H1 (cell line): ENCODE measurements around the gene ADGRG1. TPM values are rescaled to one million over a fixed set of nuclear protein-coding genes. Genes with fewer than 3 reads are reported as not detected.

Source experiments
- CTCF ChIA-PET: fragments of 300-600 bp; sonication (Branson Sonifier 250); formaldehyde crosslinking; loops from one replicate; lab custom pipeline; 2021; ENCODE audit not compliant: partially characterized antibody; lab: Charles Lee
- POLR2A ChIA-PET: fragments of 300-600 bp; sonication (Branson Sonifier 250); formaldehyde crosslinking; loops from one replicate; lab custom pipeline; 2021; ENCODE audit warnings: inconsistent platforms; ENCODE audit not compliant: partially characterized antibody; lab: Charles Lee
- DNase-seq, 2 experiments: peaks; one replicate each; pipeline versions ENCODE4 v3.0.0 to v3.0.0-alpha.2; 2010 to 2022; ENCODE audit warnings: low spot score in 2 of 2, low read depth in 1 of 2, mixed read lengths in 1 of 2
- FAIRE-seq: peaks from 2 replicates; lab custom pipeline; 2011; peaks lifted over from hg19 to GRCh38; lab: Jason Lieb, UNC
- H2AFZ ChIP-seq: 2 replicates; pipeline ENCODE4 v1.8.1; 2012; ENCODE audit warnings: low read length, inconsistent platforms
- H2AK5ac ChIP-seq: 2 replicates; pipeline ENCODE4 v1.6.1; 2013; ENCODE audit warnings: low read depth, low read length
- H2BK120ac ChIP-seq: replicated peaks from 2 replicates; pipeline ENCODE3; 2013; ENCODE audit warnings: low read depth, low read length, inconsistent platforms
- H2BK12ac ChIP-seq: 2 replicates; pipeline ENCODE4 v1.6.1; 2013; ENCODE audit warnings: low read depth, low read length
- H2BK15ac ChIP-seq: 2 replicates; pipeline ENCODE4 v1.6.1; 2013; ENCODE audit warnings: low read length
- H2BK20ac ChIP-seq: 2 replicates; pipeline ENCODE4 v1.6.1; 2013; ENCODE audit warnings: low read length
- H2BK5ac ChIP-seq: 2 replicates; pipeline ENCODE4 v1.6.1; 2013; ENCODE audit warnings: low read depth, low read length
- H3K14ac ChIP-seq: 2 replicates; pipeline ENCODE4 v1.6.1; 2013; ENCODE audit warnings: inconsistent platforms; ENCODE audit not compliant: insufficient read length
- H3K18ac ChIP-seq: 2 replicates; pipeline ENCODE4 v1.6.1; 2013; ENCODE audit warnings: low read length; ENCODE audit errors: extremely low read depth
- H3K23ac ChIP-seq: 2 replicates; pipeline ENCODE4 v1.6.1; 2013; ENCODE audit warnings: inconsistent platforms; ENCODE audit not compliant: insufficient read length
- H3K23me2 ChIP-seq: 2 replicates; pipeline ENCODE4 v1.6.1; 2013; ENCODE audit warnings: low read depth, low read length
- H3K27ac ChIP-seq: 2 replicates; pipeline ENCODE4 v1.6.1; 2011; ENCODE audit warnings: low read depth, low read length, inconsistent platforms
- H3K27me3 ChIP-seq, 4 experiments: replicated peaks in 1 of 4; 1 replicate in 1 of 4; 2 replicates in 3 of 4; pipeline versions ENCODE4 v1.6.1 to v1.8.1; 2011 to 2013; ENCODE audit warnings: low read length in 3 of 4, mild to moderate bottlenecking in 3 of 4, inconsistent platforms in 2 of 4, mixed read lengths in 2 of 4, moderate library complexity in 1 of 4; ENCODE audit not compliant: control insufficient read depth in 3 of 4, insufficient read depth in 3 of 4; ENCODE audit errors: extremely low read depth in 1 of 4
- H3K36me3 ChIP-seq, 4 experiments: 2 replicates each; pipeline versions ENCODE4 v1.6.1 to v1.8.1; 2011 to 2013; ENCODE audit warnings: mild to moderate bottlenecking in 4 of 4, low read length in 3 of 4, moderate library complexity in 2 of 4, control low read depth in 1 of 4, inconsistent platforms in 1 of 4; ENCODE audit not compliant: insufficient read depth in 4 of 4, control insufficient read depth in 2 of 4
- H3K4ac ChIP-seq: replicated peaks from 2 replicates; pipeline ENCODE3; 2013; ENCODE audit warnings: low read length, low read depth, mixed read lengths, inconsistent platforms; ENCODE audit not compliant: insufficient read length
- H3K4me1 ChIP-seq, 4 experiments: replicated peaks in 1 of 4; 1 replicate in 1 of 4; 2 replicates in 3 of 4; pipeline versions ENCODE4 v1.6.1 to v1.8.1; 2011 to 2013; ENCODE audit warnings: low read length in 3 of 4, inconsistent platforms in 2 of 4, mixed read lengths in 1 of 4; ENCODE audit not compliant: insufficient read depth in 4 of 4, control insufficient read depth in 3 of 4
- H3K4me2 ChIP-seq, 2 experiments: 2 replicates each; pipeline versions ENCODE4 v1.6.1 to v1.8.1; 2011 to 2013; ENCODE audit warnings: low read depth in 2 of 2, low read length in 2 of 2, control low read depth in 1 of 2, inconsistent platforms in 1 of 2, mild to moderate bottlenecking in 1 of 2; ENCODE audit not compliant: insufficient read depth in 1 of 2
- H3K4me3 ChIP-seq, 4 experiments: fragments of 200-600, 300-600 bp in 1 of 4; sonication (generic), shearing (Covaris generic), sonication (Bioruptor Twin) in 1 of 4; 2 replicates each; pipeline versions ENCODE4 v1.5.1 to v1.8.1; 2011 to 2016; ENCODE audit warnings: low read length in 4 of 4, low read depth in 3 of 4, control low read depth in 2 of 4, inconsistent platforms in 2 of 4, mild to moderate bottlenecking in 2 of 4, mixed read lengths in 1 of 4, moderate library complexity in 1 of 4; ENCODE audit not compliant: insufficient read depth in 2 of 4; ENCODE audit errors: extremely low read depth in 1 of 4
- H3K56ac ChIP-seq: replicated peaks from 2 replicates; pipeline ENCODE3; 2013; ENCODE audit warnings: low read depth, mild to moderate bottlenecking, mixed read lengths, low read length, inconsistent platforms; ENCODE audit not compliant: insufficient read length
- H3K79me1 ChIP-seq: 2 replicates; pipeline ENCODE4 v1.6.1; 2013; ENCODE audit warnings: low read depth, low read length, control low read depth
- H3K79me2 ChIP-seq, 2 experiments: 2 replicates each; pipeline versions ENCODE4 v1.6.1 to v1.8.1; 2012 to 2013; ENCODE audit warnings: low read length in 2 of 2, mild to moderate bottlenecking in 2 of 2, inconsistent platforms in 1 of 2; ENCODE audit not compliant: insufficient read depth in 2 of 2, control insufficient read depth in 1 of 2
- H3K9ac ChIP-seq, 4 experiments: replicated peaks in 1 of 4; 1 replicate in 1 of 4; 2 replicates in 3 of 4; pipeline versions ENCODE4 v1.6.1 to v1.8.1; 2011 to 2013; ENCODE audit warnings: low read depth in 3 of 4, low read length in 3 of 4, control low read depth in 2 of 4, mild to moderate bottlenecking in 2 of 4, moderate library complexity in 2 of 4, inconsistent platforms in 1 of 4; ENCODE audit errors: extremely low read depth in 1 of 4
- H3K9me3 ChIP-seq, 2 experiments: 2 replicates each; pipeline versions ENCODE4 v1.6.1 to v1.8.1; 2012 to 2013; ENCODE audit warnings: mild to moderate bottlenecking in 2 of 2, moderate library complexity in 2 of 2, control low read depth in 1 of 2, inconsistent platforms in 1 of 2, low read depth in 1 of 2, low read length in 1 of 2, mixed read lengths in 1 of 2; ENCODE audit not compliant: insufficient read depth in 2 of 2
- H4K20me1 ChIP-seq, 2 experiments: replicated peaks in 1 of 2; 2 replicates each; pipeline versions ENCODE3 to v1.8.1; 2011 to 2013; ENCODE audit warnings: inconsistent platforms in 2 of 2, low read length in 2 of 2, mild to moderate bottlenecking in 1 of 2; ENCODE audit not compliant: insufficient read depth in 2 of 2, control insufficient read depth in 1 of 2
- H4K5ac ChIP-seq: 2 replicates; pipeline ENCODE4 v1.6.1; 2013; ENCODE audit warnings: low read length, low read depth, mixed read lengths, inconsistent platforms; ENCODE audit not compliant: insufficient read length
- H4K8ac ChIP-seq: 2 replicates; pipeline ENCODE4 v1.8.0; 2013; ENCODE audit warnings: mild to moderate bottlenecking, moderate library complexity, low read length, inconsistent platforms; ENCODE audit not compliant: insufficient read depth; ENCODE audit errors: extremely low read depth
- H4K91ac ChIP-seq: replicated peaks from 2 replicates; pipeline ENCODE3; 2013; ENCODE audit warnings: low read length, mixed read lengths, inconsistent platforms; ENCODE audit not compliant: insufficient read length
- CBX5 ChIP-seq: fragments of 300-800, 300-1000 bp; sonication (generic); IDR thresholded peaks from 2 replicates; pipeline ENCODE4 v1.7.1; 2016; ENCODE audit warnings: antibody characterized with exemption, low read length, low read depth
- YY1 ChIP-seq: IDR thresholded peaks from 2 replicates; pipeline ENCODE4 v1.6.1; 2011; ENCODE audit warnings: low read depth, mild to moderate bottlenecking, low read length
- WGBS, 2 experiments: shearing (Covaris generic) in 1 of 2; methylation state at CpG; one replicate each; pipeline versions ENCODE4 v1.1.6 to v1.1.7; 2013 to 2015; ENCODE audit warnings: low lambda C conversion rate in 2 of 2, mixed read lengths in 2 of 2, inconsistent platforms in 1 of 2, low coverage in 1 of 2, missing lambda C conversion rate in 1 of 2; ENCODE audit not compliant: insufficient replicate concordance in 2 of 2, insufficient coverage in 1 of 2, insufficient read length in 1 of 2; ENCODE audit errors: extremely low coverage in 1 of 2, missing lambda C conversion rate in 1 of 2; 5-methylcytosine and 5-hydroxymethylcytosine counted together
- polyA plus RNA-seq, 7 experiments: library from polyadenylated mRNA; depleted of rRNA in 3 of 7; stranded (reverse) in 5 of 7; unstranded in 2 of 7; fragments of >200 nt in 5 of 7; fragments of 200-250 nt in 2 of 7; gene quantifications; 1 replicate in 5 of 7; 2 replicates in 1 of 7; 4 replicates in 1 of 7; pipeline versions ENCODE4 v1.2.1 to v1.2.3, GENCODE V29; 2011 to 2013; ENCODE audit warnings: missing spikeins in 2 of 7, mixed read lengths in 2 of 7
- total RNA-seq: library from RNA; stranded (reverse); fragmentation: NEBNext Ultra II Directional; extraction: Animal tissue kit (Norgen Biotek cat#: 25700); gene quantifications from 2 replicates; pipeline ENCODE4 v1.2.1, GENCODE V29; 2021

Gene ADGRG1
- total and polyA plus RNA-seq, 2 of the 8 experiments (the other 6 are each of a cell fraction or from before 2014, with no cell fraction given): 1.3 to 2.6 TPM

DNA sequence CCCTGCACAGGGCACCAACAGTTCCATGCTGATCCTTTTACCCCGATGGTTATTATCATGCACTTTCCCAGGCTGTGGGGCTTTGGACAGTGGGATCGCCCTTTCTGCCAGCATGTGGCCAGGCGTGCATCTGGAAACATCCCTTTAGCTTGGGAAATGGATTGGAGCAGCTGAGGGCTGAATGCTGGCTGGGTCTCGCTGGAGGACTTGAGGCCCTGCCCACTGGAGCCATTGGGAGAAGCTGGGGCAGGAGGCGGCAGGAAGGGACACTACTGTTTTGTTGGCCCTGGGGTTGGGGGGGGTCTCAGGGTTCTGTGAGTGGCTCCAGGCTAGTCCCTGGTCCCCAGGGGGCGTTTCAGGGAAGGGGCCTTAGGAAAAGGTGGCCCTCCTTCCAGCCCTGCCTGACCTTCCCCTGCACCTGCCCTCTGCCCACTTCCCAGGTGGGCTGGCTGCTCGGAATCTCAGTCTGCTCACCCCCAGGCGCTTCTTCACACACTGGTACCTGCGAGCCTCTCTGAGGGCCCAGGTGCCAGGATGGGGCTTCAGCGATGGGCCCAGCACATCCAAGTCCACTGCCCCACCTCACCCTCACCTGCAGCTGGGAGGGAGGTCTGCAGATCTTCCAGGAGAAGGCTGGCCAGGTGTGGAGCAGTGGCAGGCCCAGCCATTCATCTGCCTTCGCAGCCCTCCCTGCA is 38.1 kb downstream of the ADGRG1 start:
- Histone ChIP-seq H3K4me2 (no peak overlapping the region), H3K79me2 (no peaks in the 10 kb centered on the region), H3K14ac (no peak overlapping the region), H3K56ac (no peak overlapping the region), H3K27me3 (no peaks in the 10 kb centered on the region), H2BK15ac (no peak overlapping the region), H2AFZ (no peak overlapping the region), H3K36me3 (no peaks in the 10 kb centered on the region), H3K23me2 (no peaks in the 10 kb centered on the region), H3K18ac (no peak overlapping the region), H2AK5ac (no peak overlapping the region), H3K79me1 (no peaks in the 10 kb centered on the region), H2BK120ac (no peak overlapping the region), H2BK12ac (no peak overlapping the region), H3K23ac (no peak overlapping the region), H4K91ac (no peak overlapping the region), H4K8ac (no peak overlapping the region), H2BK5ac (no peak overlapping the region), H3K4ac (no peak overlapping the region), H4K5ac (no peak overlapping the region), H4K20me1 (no peaks in the 10 kb centered on the region), H3K4me3 (no peak overlapping the region), H3K9ac (no peak overlapping the region), H2BK20ac (no peak overlapping the region), H3K9me3 (no peaks in the 10 kb centered on the region), H3K27ac (no peak overlapping the region), H3K4me1 (peaks cover 0 to 4% (median 0%) of the 10 kb centered on the region in 4 experiments; a peak in 3 of 7 replicates)
- ChIA-PET POLR2A (interaction anchor here (1.1 kb wide), 1 partner anchor 335 kb away, joined by 3 read pairs; the partner anchor contains the start of gene USB1), CTCF (interaction anchor here (0.6 to 4.2 kb wide), 10 partner anchors 11 to 269 kb away, joined by 3 to 47 read pairs (median 7); no protein-coding TSS in a partner anchor)
- DNase-seq (no peak), FAIRE-seq (no peak)
- TF ChIP-seq CBX5: no peak
- no peak for TF ChIP-seq YY1
- 89% methylated on average over 11 of the region's 11 CpGs; no CpG with 5 or more reads in 1 of the 2 experiments for WGBS, 2 experiments
